ENCODE measurements around the gene RPS6KA5.
"Not testable (repeated sequence)": the region's sequence is repeated elsewhere in the genome, so short reads cannot be mapped to it uniquely, and the experiment has no call there.

The RPS6KA5 gene

DNA sequence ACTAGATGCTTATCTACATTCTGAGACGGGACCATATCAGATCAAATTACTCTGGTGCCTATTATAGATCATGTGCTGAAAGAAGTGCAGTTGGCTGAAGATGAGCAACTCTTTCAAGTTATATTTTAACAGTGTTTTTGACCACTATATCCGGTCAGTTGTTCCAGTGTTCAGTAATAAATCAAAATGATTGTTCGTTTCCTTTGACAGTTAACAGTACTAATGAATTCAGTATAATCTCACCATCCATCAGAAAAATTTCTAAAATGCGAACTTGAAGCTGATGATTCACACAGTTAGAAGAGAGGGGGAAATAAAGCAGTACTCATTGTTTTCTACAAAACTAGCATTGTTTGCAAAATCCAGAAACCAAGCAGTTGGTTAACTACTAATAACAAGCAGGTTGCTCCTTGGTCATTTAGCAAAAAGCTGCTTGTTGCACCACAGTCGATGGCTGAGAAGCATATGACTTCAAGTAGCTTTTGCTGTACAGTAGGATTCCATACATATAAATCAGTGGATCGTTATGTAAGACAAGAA lies 2.3 kb downstream of the RPS6KA5 start:
- Mint-ChIP-seq H3K27ac (no peak overlapping the region), H3K9me3 (no peaks in the 10 kb centered on the region), H3K36me3 (ENCODE audit: low read depth) (no peaks in the 10 kb centered on the region), H3K27me3 (no peaks in the 10 kb centered on the region), H3K4me1 (ENCODE audit: low read depth) (peaks cover 3% of the 10 kb centered on the region), H3K4me3 (no peak overlapping the region)
- intact Hi-C loops (cut with micrococcal nuclease) = loop anchor here (5.0 to 10.0 kb wide), 2 partner anchors 51 to 153 kb away; no protein-coding TSS in a partner anchor

DNA sequence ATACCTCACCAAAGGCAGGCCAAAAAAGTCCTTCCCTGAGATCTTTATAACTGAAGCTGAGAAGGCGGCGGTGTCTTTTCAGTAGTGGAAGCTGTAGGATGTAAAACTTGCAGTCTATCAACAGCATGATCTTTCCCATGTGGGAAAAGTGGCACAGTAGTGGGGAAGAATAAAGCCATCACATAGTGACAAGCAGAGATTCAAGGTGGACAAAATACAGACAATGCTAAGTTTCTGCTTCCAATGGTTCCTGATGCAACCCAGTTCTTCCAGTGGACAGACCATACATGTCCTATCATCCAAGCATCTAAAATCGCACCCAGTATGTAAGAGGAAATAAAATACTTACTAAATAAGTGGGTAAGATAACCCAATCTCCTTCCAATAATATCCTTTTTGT lies 4.1 kb downstream of the RPS6KA5 start:
- no peaks in the 10 kb centered on the region for H3K9me3 Mint-ChIP-seq
- H3K27me3 Mint-ChIP-seq = no peaks in the 10 kb centered on the region
- no peaks in the 10 kb centered on the region for H3K36me3 Mint-ChIP-seq (ENCODE audit: low read depth)
- no peaks in the 10 kb centered on the region for H3K4me1 Mint-ChIP-seq (ENCODE audit: low read depth)
- no peak overlapping the region for H3K27ac Mint-ChIP-seq
- H3K4me3 Mint-ChIP-seq = no peak overlapping the region
- intact Hi-C loops (cut with micrococcal nuclease) = loop anchor here (5.0 to 10.0 kb wide), 2 partner anchors 49 to 152 kb away; no protein-coding TSS in a partner anchor

DNA sequence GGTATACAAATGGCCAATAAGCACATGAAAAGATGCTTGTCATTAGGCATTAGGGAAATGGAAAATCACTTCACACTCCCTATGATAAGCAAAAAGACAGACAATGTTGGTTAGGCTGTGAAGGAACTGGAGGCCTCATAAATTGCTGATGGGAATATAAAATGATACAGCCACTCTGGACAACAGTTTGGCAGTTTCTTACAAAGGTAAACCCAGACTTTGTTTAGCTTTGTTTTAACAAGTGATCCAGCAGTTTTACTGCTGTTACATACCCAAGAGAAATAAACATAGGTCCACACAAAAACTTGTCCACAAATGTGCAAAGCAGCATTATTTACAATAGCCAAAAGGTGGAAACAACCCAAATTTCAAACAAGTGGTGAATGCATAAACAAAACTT lies 5.4 kb downstream of the RPS6KA5 start:
- H3K9me3 Mint-ChIP-seq = no peaks in the 10 kb centered on the region
- H3K36me3 Mint-ChIP-seq (ENCODE audit: low read depth) = no peaks in the 10 kb centered on the region
- no peaks in the 10 kb centered on the region for H3K27me3 Mint-ChIP-seq
- intact Hi-C loops (cut with micrococcal nuclease) = loop anchor here (5.0 to 10.0 kb wide), 2 partner anchors 48 to 150 kb away; no protein-coding TSS in a partner anchor
- H3K27ac Mint-ChIP-seq = no peak overlapping the region
- no peaks in the 10 kb centered on the region for H3K4me1 Mint-ChIP-seq (ENCODE audit: low read depth)
- no peak overlapping the region for H3K4me3 Mint-ChIP-seq

DNA sequence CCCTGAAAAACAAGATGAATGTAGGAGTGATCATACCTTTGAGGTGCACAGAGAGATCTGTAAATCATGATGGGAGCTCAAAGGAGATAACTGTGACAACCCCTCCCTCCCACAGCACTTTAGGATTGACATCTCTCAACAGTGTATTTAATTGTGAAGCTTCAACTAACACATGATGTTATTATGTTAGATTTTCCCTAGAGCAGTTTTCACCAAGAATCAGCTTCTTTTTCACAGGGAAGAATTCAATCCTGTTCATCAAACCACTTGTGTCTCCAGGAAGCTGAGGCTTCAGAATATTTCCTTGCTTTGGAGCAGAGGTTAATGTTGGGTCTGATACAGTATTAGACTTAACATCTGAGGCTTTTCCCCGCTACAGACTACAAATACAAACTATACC lies 11.8 kb downstream of the RPS6KA5 start:
- H3K27ac Mint-ChIP-seq = no peak overlapping the region
- peaks cover 12% of the 10 kb centered on the region for H3K4me1 Mint-ChIP-seq (ENCODE audit: low read depth)
- intact Hi-C loops (cut with micrococcal nuclease) = no loop called here
- no peak overlapping the region for H3K4me3 Mint-ChIP-seq
- H3K27me3 Mint-ChIP-seq = no peaks in the 10 kb centered on the region
- no peaks in the 10 kb centered on the region for H3K9me3 Mint-ChIP-seq
- no peaks in the 10 kb centered on the region for H3K36me3 Mint-ChIP-seq (ENCODE audit: low read depth)

DNA sequence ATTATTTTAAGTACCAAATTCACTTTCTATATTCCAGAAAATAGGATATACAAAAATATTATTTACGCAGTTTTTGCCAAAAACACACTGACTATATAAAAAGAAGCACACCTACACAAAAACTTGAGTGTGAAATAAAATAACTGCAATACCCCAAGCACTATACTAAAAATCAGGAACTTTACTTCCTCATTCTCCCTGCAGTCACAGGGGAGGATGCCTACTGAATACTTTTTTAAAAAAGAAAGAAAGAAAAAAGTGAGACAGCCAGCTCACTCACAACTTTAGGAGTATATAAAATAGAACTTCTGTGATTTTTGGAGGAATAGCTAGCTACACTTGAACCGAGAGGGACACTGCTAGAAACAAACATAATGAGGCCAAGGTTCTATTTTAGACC lies 12.2 kb downstream of the RPS6KA5 start:
- Mint-ChIP-seq H3K27me3 (no peaks in the 10 kb centered on the region), H3K4me1 (ENCODE audit: low read depth) (peaks cover 12% of the 10 kb centered on the region), H3K27ac (no peak overlapping the region), H3K4me3 (no peak overlapping the region), H3K9me3 (no peaks in the 10 kb centered on the region), H3K36me3 (ENCODE audit: low read depth) (no peaks in the 10 kb centered on the region)
- intact Hi-C loops (cut with micrococcal nuclease) = no loop called here

DNA sequence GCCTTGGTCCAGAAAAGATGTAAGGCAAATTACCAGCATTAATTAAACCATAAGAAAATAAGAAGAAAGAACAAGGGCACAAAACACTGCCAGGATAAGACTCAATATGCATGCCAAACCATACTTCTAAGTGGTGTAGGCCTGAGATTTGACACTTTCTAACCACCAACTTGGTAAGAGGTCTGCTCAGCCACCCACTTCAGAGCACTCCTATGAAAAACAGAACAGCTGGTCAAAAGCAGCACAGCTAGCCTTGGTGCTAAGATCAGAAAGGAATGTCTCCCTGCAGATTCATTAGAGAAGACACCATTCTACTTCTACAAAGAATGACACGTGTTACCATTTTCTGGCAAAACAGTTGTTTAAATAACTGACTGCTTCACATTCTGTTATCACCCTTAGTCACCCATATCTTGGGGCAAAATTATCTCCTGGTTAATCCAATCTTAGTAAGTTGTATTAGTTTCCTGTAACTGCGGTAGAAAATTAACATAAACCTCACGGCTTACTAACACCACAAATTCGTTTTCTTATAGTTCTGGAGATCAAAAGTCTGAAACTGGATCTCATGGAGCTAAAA lies 13.2 kb downstream of the RPS6KA5 start:
- Mint-ChIP-seq H3K9me3 (no peaks in the 10 kb centered on the region), H3K4me1 (ENCODE audit: low read depth) (peaks cover 12% of the 10 kb centered on the region), H3K27me3 (no peaks in the 10 kb centered on the region), H3K36me3 (ENCODE audit: low read depth) (no peaks in the 10 kb centered on the region), H3K4me3 (no peak overlapping the region), H3K27ac (no peak overlapping the region)
- intact Hi-C loops (cut with micrococcal nuclease) = no loop called here

DNA sequence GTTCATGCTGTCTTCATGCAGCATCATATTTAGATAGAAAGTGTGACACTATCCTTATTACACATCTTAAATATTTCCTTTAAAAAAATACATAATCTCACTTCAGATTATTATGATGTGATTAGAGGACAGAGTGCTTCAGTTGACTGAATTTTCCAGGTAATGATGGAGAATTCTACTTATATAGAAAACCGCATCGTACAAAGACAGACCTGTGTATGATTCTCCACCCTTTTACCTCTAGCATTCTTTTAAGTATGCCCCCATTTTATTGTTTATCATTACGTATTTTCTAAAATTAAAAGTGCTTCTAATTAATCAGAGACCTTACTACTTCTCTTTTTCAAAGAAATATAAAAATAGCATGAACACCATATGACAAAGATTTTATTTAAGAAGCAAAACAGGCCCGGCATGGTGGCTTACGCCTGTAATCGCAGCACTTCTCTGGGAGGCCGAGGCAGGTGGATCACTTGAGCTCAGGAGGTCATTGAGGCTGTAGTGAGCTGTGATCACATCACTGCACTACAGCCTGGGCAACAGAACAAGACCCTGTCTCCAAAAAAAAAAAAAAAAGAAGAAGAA lies 13.9 kb downstream of the RPS6KA5 start:
- no peaks in the 10 kb centered on the region for H3K9me3 Mint-ChIP-seq
- no peak overlapping the region for H3K27ac Mint-ChIP-seq
- H3K4me3 Mint-ChIP-seq = no peak overlapping the region
- no peaks in the 10 kb centered on the region for H3K36me3 Mint-ChIP-seq (ENCODE audit: low read depth)
- H3K27me3 Mint-ChIP-seq = no peaks in the 10 kb centered on the region
- intact Hi-C loops (cut with micrococcal nuclease) = no loop called here
- peaks cover 12% of the 10 kb centered on the region for H3K4me1 Mint-ChIP-seq (ENCODE audit: low read depth)

DNA sequence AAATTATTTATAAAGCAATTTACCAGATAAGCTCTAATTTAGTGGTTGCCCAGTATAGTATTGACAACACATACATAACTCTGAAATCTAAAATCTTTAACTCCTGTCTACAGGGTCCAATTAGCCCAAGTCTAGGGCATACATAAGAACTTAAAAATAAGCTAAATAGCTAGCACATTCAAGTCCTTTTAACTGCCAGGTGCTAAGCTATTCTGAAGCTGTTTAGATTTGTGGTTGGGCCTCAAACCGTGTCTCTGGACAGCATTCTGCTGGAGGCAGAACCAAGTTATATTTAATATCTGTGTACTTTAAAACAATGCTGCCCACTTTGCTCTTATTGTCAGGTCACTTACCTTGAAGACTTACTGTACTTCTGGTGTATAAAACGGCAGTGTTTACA lies 19.0 kb downstream of the RPS6KA5 start:
- Mint-ChIP-seq H3K4me3 (no peak overlapping the region), H3K9me3 (no peaks in the 10 kb centered on the region), H3K36me3 (ENCODE audit: low read depth) (no peaks in the 10 kb centered on the region), H3K27ac (no peak overlapping the region), H3K4me1 (ENCODE audit: low read depth) (peaks cover 17% of the 10 kb centered on the region), H3K27me3 (no peaks in the 10 kb centered on the region)
- intact Hi-C loops (cut with micrococcal nuclease) = no loop called here

DNA sequence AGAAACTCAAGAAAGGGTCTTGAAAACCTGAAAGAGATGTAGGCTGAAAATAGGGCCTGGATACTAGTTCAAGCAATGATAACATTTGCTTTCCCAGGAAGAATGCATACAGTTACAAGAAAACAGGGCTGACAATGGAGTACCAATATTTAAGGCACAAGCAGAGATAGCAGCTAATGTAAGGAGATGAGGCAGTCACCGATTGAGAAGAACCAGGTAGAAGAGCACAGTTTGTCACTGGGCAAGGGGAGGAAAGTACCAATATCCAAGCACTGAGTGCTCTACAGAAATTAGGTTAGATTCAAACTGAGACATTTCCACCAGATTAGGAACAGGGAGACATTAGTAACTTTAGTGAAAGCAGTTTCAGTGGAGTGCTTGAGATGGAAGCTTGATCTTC lies 19.9 kb downstream of the RPS6KA5 start:
- Mint-ChIP-seq H3K27ac (no peak overlapping the region), H3K36me3 (ENCODE audit: low read depth) (no peaks in the 10 kb centered on the region), H3K4me1 (ENCODE audit: low read depth) (peaks cover 17% of the 10 kb centered on the region), H3K4me3 (no peak overlapping the region), H3K9me3 (no peaks in the 10 kb centered on the region), H3K27me3 (no peaks in the 10 kb centered on the region)
- intact Hi-C loops (cut with micrococcal nuclease) = no loop called here

DNA sequence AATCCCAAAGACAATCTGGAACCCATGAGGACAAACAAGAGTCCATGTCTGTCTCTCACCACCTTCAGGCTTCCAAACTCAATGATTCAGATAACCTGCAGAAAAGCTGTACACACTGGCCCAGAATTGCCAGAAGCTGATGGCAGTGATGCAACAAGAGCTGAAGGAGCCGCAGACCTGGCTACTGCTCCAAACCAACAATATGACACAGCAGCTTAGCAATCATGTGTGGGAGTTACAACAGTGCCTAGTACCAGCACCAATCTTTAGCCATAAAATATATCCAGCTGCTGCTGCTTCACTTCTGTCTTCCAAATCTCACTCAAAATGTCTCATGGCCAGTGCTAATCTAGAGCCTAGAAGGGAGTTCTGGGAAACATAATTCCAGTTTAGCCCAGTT lies 22.0 kb downstream of the RPS6KA5 start:
- intact Hi-C loops (cut with micrococcal nuclease) = no loop called here
- Mint-ChIP-seq H3K9me3 (no peaks in the 10 kb centered on the region), H3K4me1 (ENCODE audit: low read depth) (peaks cover 26% of the 10 kb centered on the region), H3K4me3 (no peak overlapping the region), H3K36me3 (ENCODE audit: low read depth) (no peaks in the 10 kb centered on the region), H3K27me3 (no peaks in the 10 kb centered on the region), H3K27ac (no peak overlapping the region)

DNA sequence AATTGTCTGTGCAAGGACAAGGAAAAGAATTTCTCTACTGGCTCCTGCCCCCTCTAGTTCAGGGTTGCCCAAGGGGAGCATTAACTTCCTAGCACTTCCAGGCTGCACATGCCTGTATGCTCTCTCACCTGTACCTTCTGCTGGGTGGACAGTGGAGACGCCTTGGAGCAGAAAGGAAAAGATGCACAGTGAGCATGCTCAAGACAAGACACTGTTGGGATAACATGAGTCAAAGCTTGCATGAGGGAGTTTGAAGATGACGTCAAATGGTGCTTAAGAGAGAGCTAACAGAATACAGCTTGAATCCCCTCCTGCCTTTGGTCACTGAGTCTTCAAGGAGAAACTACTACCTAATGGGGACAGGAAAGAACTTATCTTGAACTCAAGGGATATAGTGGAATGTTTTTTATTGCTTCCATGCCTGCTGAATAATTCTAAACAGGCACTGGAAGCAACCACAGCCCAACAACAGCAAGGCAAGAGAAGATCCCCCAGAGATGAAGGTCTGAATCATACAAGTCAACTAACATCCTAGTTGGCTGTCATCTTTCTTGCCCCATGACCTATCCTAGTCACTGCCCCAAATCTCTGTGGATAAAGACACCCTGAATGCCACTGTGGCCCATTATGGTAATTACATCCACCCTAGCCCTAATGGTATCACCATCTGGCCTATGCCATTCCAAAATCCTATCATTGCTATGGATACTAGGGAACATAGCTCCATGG lies 23.5 kb downstream of the RPS6KA5 start:
- Mint-ChIP-seq H3K9me3 (no peaks in the 10 kb centered on the region), H3K4me3 (no peak overlapping the region), H3K36me3 (ENCODE audit: low read depth) (no peaks in the 10 kb centered on the region), H3K4me1 (ENCODE audit: low read depth) (peaks cover 35% of the 10 kb centered on the region), H3K27ac (no peak overlapping the region), H3K27me3 (no peaks in the 10 kb centered on the region)
- intact Hi-C loops (cut with micrococcal nuclease) = no loop called here

DNA sequence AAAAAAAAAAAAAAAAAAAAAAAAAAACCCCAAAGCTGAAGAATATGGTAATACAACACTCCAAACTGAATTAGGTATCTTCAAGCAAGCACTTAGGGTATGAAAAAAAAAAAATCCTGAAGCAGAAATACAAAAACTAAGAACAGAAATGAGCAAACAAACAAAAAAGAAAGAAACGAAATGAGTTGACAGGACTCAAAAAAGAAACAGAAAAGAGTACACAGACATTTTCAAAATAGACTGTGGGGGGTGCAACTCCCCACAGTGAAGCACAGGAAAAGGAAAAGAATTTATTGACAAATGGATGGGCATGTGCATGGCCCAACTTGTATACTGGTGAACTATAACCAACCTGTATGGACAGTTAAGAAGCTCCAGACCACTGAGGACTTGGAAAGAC lies 24.6 kb downstream of the RPS6KA5 start:
- Mint-ChIP-seq H3K27ac (no peak overlapping the region), H3K4me1 (ENCODE audit: low read depth) (peaks cover 43% of the 10 kb centered on the region), H3K4me3 (no peak overlapping the region), H3K27me3 (no peaks in the 10 kb centered on the region), H3K9me3 (no peaks in the 10 kb centered on the region), H3K36me3 (ENCODE audit: low read depth) (no peaks in the 10 kb centered on the region)
- intact Hi-C loops (cut with micrococcal nuclease) = no loop called here

DNA sequence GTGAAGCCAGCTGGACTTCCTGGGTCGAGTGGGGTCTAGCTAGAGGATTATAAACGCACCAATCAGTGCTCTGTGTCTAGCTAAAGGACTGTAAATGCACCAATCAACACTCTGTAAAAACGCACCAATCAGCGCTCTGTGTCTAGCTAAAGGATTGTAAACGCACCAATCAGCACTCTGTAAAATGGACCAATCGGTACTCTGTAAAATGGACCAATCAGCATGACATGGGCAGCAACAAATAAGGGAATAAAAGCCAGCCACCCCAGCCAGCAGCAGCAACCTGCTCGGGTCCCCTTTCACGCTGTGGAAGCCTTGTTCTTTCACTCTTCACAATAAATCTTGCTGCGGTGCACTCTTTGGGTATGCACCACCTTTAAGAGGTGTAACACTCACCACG lies 26.1 kb downstream of the RPS6KA5 start:
- peaks cover 52% of the 10 kb centered on the region for H3K4me1 Mint-ChIP-seq (ENCODE audit: low read depth)
- H3K4me3 Mint-ChIP-seq; intact Hi-C loops (cut with micrococcal nuclease); H3K36me3 Mint-ChIP-seq (ENCODE audit: low read depth); H3K27ac Mint-ChIP-seq; H3K9me3 Mint-ChIP-seq; H3K27me3 Mint-ChIP-seq: not testable (repeated sequence)

DNA sequence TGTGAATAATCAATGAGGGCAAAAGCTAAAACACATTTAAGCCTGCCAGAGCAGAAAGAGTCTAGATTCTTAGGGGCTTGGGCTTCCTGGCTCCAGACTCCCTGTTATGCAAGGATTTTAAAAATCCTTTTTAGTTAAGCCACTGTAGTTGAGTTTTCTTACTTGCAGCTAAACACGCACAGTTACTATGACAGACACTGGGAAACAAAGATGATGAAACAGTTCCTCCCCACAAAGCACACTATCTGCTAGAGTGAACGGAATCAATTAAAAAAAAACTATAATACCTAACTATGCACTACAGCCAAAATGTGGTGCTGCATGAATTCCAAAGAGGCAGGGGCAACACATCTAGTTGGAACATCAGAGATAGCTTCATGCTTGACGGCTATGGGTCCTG lies 28.2 kb downstream of the RPS6KA5 start:
- Mint-ChIP-seq H3K9me3 (no peaks in the 10 kb centered on the region), H3K4me1 (ENCODE audit: low read depth) (peaks cover 41% of the 10 kb centered on the region), H3K36me3 (ENCODE audit: low read depth) (no peaks in the 10 kb centered on the region), H3K27me3 (no peaks in the 10 kb centered on the region), H3K4me3 (no peak overlapping the region), H3K27ac (peak overlapping the region; percentile 50)
- intact Hi-C loops (cut with micrococcal nuclease) = no loop called here

Data from dendritic cell treated with granulocyte-macrophage colony-stimulating factor and Interleukin-4, amounts not matched to agents 40 ng/mL and 50 ng/mL, for 4 days (primary cell).